Gastroesophageal sphincter (tissue), 4 donors: Measurements from ENCODE around the gene SERPINB6. TPM values are rescaled to one million over a fixed set of nuclear protein-coding genes. Genes with fewer than 3 reads are reported as not detected.

Experiments used
- ATAC-seq: fragments of 150-250 bp; one replicate; pipeline ENCODE4 v1.9.1; 2016; ENCODE audit warnings: mild to moderate bottlenecking, moderate library complexity
- H3K27ac ChIP-seq, 4 donors: fragments of 200-600 bp; sonication (generic) in 3 of 4; 1 replicate in 3 of 4; 2 replicates in 1 of 4; pipeline ENCODE4 v1.5.1; 2016 to 2019
- H3K27me3 ChIP-seq: fragments of 200-600 bp; sonication (generic); one replicate; pipeline ENCODE4 v1.5.1; 2019
- H3K36me3 ChIP-seq, 2 donors: fragments of 200-600 bp; sonication (generic); one replicate each; pipeline ENCODE4 v1.5.1; 2019; ENCODE audit warnings: control low read depth in 1 of 2
- H3K4me1 ChIP-seq, 3 donors: fragments of 200-600 bp; sonication (generic); 1 replicate in 2 of 3; 2 replicates in 1 of 3; pipeline ENCODE4 v1.5.1; 2016 to 2019; ENCODE audit warnings: control low read depth in 2 of 3
- H3K4me3 ChIP-seq, 2 donors: fragments of 200-600 bp; sonication (generic); one replicate each; pipeline ENCODE4 v1.5.1; 2019; ENCODE audit warnings: mild to moderate bottlenecking in 1 of 2, moderate library complexity in 1 of 2
- H3K9me3 ChIP-seq, 3 donors: fragments of 200-600 bp; sonication (generic); one replicate each; pipeline ENCODE4 v1.5.1; 2017 to 2019; ENCODE audit warnings: control low read depth in 2 of 3
- CTCF ChIP-seq, 4 experiments: fragments of 200-600 bp in 2 of 4; fragments of 450-650 bp in 2 of 4; sonication (generic) in 1 of 4; IDR thresholded peaks; one replicate each; pipeline ENCODE4 v1.5.1; 2017 to 2019; ENCODE audit warnings: antibody characterized with exemption in 4 of 4, mild to moderate bottlenecking in 2 of 4, moderate library complexity in 2 of 4
- EP300 ChIP-seq: sonication (generic); formaldehyde crosslinking; IDR thresholded peaks from one replicate; pipeline ENCODE4 v1.6.1; 2017; ENCODE audit warnings: antibody characterized with exemption, mild to moderate bottlenecking
- POLR2A ChIP-seq, 2 donors: fragments of 450-650 bp; IDR thresholded peaks; one replicate each; pipeline ENCODE4 v1.6.1; 2017; ENCODE audit warnings: antibody characterized with exemption in 2 of 2, mild to moderate bottlenecking in 2 of 2, moderate library complexity in 1 of 2
- POLR2AphosphoS5 ChIP-seq: sonication (generic); formaldehyde crosslinking; IDR thresholded peaks from one replicate; pipeline ENCODE4 v1.6.1; 2017; ENCODE audit warnings: antibody characterized with exemption
- WGBS, 2 donors: methylation state at CpG; one replicate each; pipeline ENCODE4 v1.1.5; 2018; ENCODE audit warnings: low coverage in 1 of 2; 5-methylcytosine and 5-hydroxymethylcytosine counted together
- total RNA-seq, 4 donors: library from RNA; depleted of rRNA; stranded (reverse); fragments of >200 nt; gene quantifications; one replicate each; pipeline ENCODE4 v1.1.0, GENCODE V29; 2016

The SERPINB6 gene
- total RNA-seq, 4 donors from 2014 or later, result 130 to 154 (median 143) TPM

DNA sequence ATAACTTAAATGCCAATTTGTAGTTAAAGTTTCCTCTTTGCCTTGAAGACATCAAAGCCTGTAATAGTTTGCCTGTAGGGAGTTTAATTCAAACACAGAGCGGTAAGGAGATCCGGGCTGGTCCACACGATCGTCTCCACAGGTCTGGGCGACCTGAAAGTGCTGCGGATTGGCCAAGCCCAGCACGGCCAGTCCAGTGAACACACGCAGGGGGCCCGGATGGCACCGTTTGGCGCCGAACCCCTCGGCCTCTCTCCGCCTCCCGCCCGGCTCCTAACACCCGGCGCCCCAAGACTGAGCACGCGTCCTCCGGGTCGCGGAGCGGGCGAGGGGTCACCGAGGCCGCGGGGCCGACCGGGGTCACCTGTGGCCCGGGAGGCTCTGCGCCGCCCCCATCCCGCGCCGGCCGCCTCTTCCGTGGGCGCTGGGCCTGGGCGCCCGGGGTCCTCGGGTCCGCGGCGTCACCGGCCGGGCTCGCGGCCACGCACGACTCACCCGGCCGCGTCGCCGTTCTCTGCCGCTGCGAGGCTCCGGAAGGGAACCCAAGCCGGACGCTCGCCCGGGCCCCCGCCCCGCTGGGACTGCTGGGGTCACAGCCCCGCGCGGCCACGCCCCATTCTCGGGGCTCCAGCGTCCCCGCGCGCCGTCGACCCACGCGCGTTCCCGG lies 481 bp downstream of the SERPINB6 start:
- Histone ChIP-seq H3K36me3 (no peaks in the 10 kb centered on the region), H3K27me3 (no peaks in the 10 kb centered on the region), H3K4me3 (peak overlapping the region; percentile 58 to 80), H3K27ac (peak overlapping the region; percentile 91 to 99 (median 96)), H3K9me3 (no peaks in the 10 kb centered on the region), H3K4me1 (peaks cover 0 to 55% (median 4%) of the 10 kb centered on the region in 3 donors)
- TF ChIP-seq EP300, result no peak
- peak; percentile 72 to 75 for TF ChIP-seq POLR2A (IDR thresholded peaks at IDR 0.05)
- peak in 1 of 4 experiments; percentile 5 for TF ChIP-seq CTCF (IDR thresholded peaks at IDR 0.05)
- TF ChIP-seq POLR2AphosphoS5, result no peak
- 0 to 1% methylated on average over 4 to 9 of the region's 80 CpGs for WGBS, 2 donors
- ATAC-seq, result peak; percentile 89

- no peak for TF ChIP-seq POLR2A (IDR thresholded peaks at IDR 0.05)
- no peak for TF ChIP-seq EP300
- TF ChIP-seq POLR2AphosphoS5, result no peak
- TF ChIP-seq CTCF (IDR thresholded peaks at IDR 0.05), result no peak
- peak overlapping the region; percentile 58 to 80 for H3K4me3 ChIP-seq
- peaks cover 0 to 62% (median 4%) of the 10 kb centered on the region in 3 donors for H3K4me1 ChIP-seq
- no peak for ATAC-seq
- 14 to 23% methylated on average over 4 to 10 of the region's 10 CpGs for WGBS, 2 donors
- no peaks in the 10 kb centered on the region for H3K36me3 ChIP-seq
- H3K9me3 ChIP-seq, result no peaks in the 10 kb centered on the region
- peak overlapping the region; percentile 91 to 99 (median 96) for H3K27ac ChIP-seq
- H3K27me3 ChIP-seq, result no peaks in the 10 kb centered on the region
Observed at GRCh38 chr6:2970034-2970685, 1.2 kb downstream of the SERPINB6 start.

- H3K4me3 ChIP-seq, result no peak overlapping the region
Observed at GRCh38 chr6:2969549-2969948, 1.8 kb downstream of the SERPINB6 start.

GRCh38 chr6:2968600-2969135 lies 2.7 kb downstream of the SERPINB6 start:
- no peak for ATAC-seq
- no peaks in the 10 kb centered on the region for H3K27me3 ChIP-seq
- peak overlapping the region in 3 of 4 donors; percentile 55 to 98 (median 63) for H3K27ac ChIP-seq
- H3K36me3 ChIP-seq, result no peaks in the 10 kb centered on the region
- H3K9me3 ChIP-seq, result no peaks in the 10 kb centered on the region
- TF ChIP-seq POLR2A (IDR thresholded peaks at IDR 0.05) (no peak), CTCF (IDR thresholded peaks at IDR 0.05) (no peak), EP300 (no peak)
- 52 to 76% methylated on average over 6 to 8 of the region's 8 CpGs for WGBS, 2 donors
- H3K4me1 ChIP-seq, result peaks cover 0 to 71% (median 4%) of the 10 kb centered on the region in 3 donors
- no peak overlapping the region for H3K4me3 ChIP-seq

More at GRCh38 chr6:2969549-2969948, 1.8 kb downstream of the SERPINB6 start:
- no peak for ATAC-seq
- TF ChIP-seq POLR2A (IDR thresholded peaks at IDR 0.05) (no peak), CTCF (IDR thresholded peaks at IDR 0.05) (no peak), EP300 (no peak), POLR2AphosphoS5 (no peak)
- WGBS, 2 donors, result 62% methylated on average over 2 of the region's 3 CpGs; no CpG with 5 or more reads in 1 of the 2 donors
- Histone ChIP-seq H3K9me3 (no peaks in the 10 kb centered on the region), H3K27ac (peak overlapping the region; percentile 14 to 99 (median 94)), H3K27me3 (no peaks in the 10 kb centered on the region), H3K4me1 (peaks cover 0 to 67% (median 4%) of the 10 kb centered on the region in 3 donors), H3K36me3 (no peaks in the 10 kb centered on the region)
